HTERT RPE-1 (cell line): Measurements from ENCODE around the gene RSL24D1.

Source experiments
- in situ Hi-C: fragments of 300-500 bp; cut with MboI; formaldehyde crosslinking; loops from 4 replicates; pipeline ENCODE4 v1.14.3; 2020; ENCODE audit warnings: low sequenced_read_pairs

RSL24D1 gene

GRCh38 chr15:55196458-55197361 lies at the start of gene RSL24D1:
Gene RSL24D1 (minus strand): TSS chr15:55196941. CDS start chr15:55196890, 51 bp downstream.
- in situ Hi-C loops, result no loop called here

- in situ Hi-C loops, result no loop called here
These were observed 48.3 kb upstream of the RSL24D1 start for GRCh38 chr15:55245059-55245458.

GRCh38 chr15:55241891-55242290 lies 45.1 kb upstream of the RSL24D1 start:
- in situ Hi-C loops, result no loop called here

- in situ Hi-C loops, result no loop called here
These were observed 44.4 kb upstream of the RSL24D1 start for GRCh38 chr15:55241186-55241585.

- in situ Hi-C loops, result no loop called here
These were observed 43.5 kb upstream of the RSL24D1 start for GRCh38 chr15:55240125-55240760.

- in situ Hi-C loops, result no loop called here
These were observed 42.8 kb upstream of the RSL24D1 start for GRCh38 chr15:55239440-55240124.

- in situ Hi-C loops, result no loop called here
These were observed 42.1 kb upstream of the RSL24D1 start for GRCh38 chr15:55238877-55239276.

- in situ Hi-C loops, result no loop called here
These were observed 40.7 kb upstream of the RSL24D1 start for GRCh38 chr15:55237219-55238130.

GRCh38 chr15:55235546-55236036 lies 38.9 kb upstream of the RSL24D1 start:
- in situ Hi-C loops, result no loop called here

GRCh38 chr15:55234800-55235104 lies 38.0 kb upstream of the RSL24D1 start:
- in situ Hi-C loops, result no loop called here

- in situ Hi-C loops, result no loop called here
These were observed 37.5 kb upstream of the RSL24D1 start for GRCh38 chr15:55234104-55234799.

- in situ Hi-C loops, result no loop called here
These were observed 34.7 kb upstream of the RSL24D1 start for GRCh38 chr15:55231455-55231854.

GRCh38 chr15:55230953-55231352 lies 34.2 kb upstream of the RSL24D1 start:
- in situ Hi-C loops, result no loop called here

- in situ Hi-C loops, result no loop called here
These were observed 33.4 kb upstream of the RSL24D1 start for GRCh38 chr15:55230051-55230670.

- in situ Hi-C loops, result no loop called here
These were observed 29.4 kb upstream of the RSL24D1 start for GRCh38 chr15:55226127-55226526.

- in situ Hi-C loops, result no loop called here
These were observed 28.2 kb upstream of the RSL24D1 start for GRCh38 chr15:55224892-55225291.

GRCh38 chr15:55222588-55222987 lies 25.8 kb upstream of the RSL24D1 start:
- in situ Hi-C loops, result no loop called here

GRCh38 chr15:55221090-55222011 lies 24.6 kb upstream of the RSL24D1 start:
- in situ Hi-C loops, result no loop called here
